ENCODE results near the gene SPATA13.
"Not testable (repeated sequence)": the region's sequence is repeated elsewhere in the genome, so short reads cannot be mapped to it uniquely, and the experiment has no call there.

The SPATA13 gene

GRCh38 chr13:24327598-24327997, 167.1 kb downstream of the SPATA13 start:
- DNase-seq = not testable (repeated sequence)

- no peak for DNase-seq
These were observed 167.6 kb downstream of the SPATA13 start for GRCh38 chr13:24328145-24328544.

GRCh38 chr13:24338721-24339120, 178.2 kb downstream of the SPATA13 start:
- no peak for DNase-seq

GRCh38 chr13:24339937-24340607, 179.6 kb downstream of the SPATA13 start:
- no peak for DNase-seq

GRCh38 chr13:24340608-24340955, 180.1 kb downstream of the SPATA13 start:
- no peak for DNase-seq

- DNase-seq = peak; percentile 31
These were observed 180.9 kb downstream of the SPATA13 start for GRCh38 chr13:24341439-24341838.

GRCh38 chr13:24348385-24348784, 187.9 kb downstream of the SPATA13 start:
- DNase-seq = no peak

GRCh38 chr13:24348797-24349515, 188.4 kb downstream of the SPATA13 start:
- peak; percentile 18 for DNase-seq

GRCh38 chr13:24349778-24350664, 189.5 kb downstream of the SPATA13 start:
- not testable (repeated sequence) for DNase-seq

GRCh38 chr13:24351423-24351822, 190.9 kb downstream of the SPATA13 start:
- no peak for DNase-seq

GRCh38 chr13:24353736-24354135, 193.2 kb downstream of the SPATA13 start:
- DNase-seq = no peak

- no peak for DNase-seq
These were observed 194.6 kb downstream of the SPATA13 start for GRCh38 chr13:24355103-24355502.

GRCh38 chr13:24356270-24356669, 195.8 kb downstream of the SPATA13 start:
- DNase-seq = no peak

All from NCI-H1092 treated with DMSO at 0.1 percent for 48 hours (cell line).